OCI-LY7 (cell line): ENCODE measurements around the gene PALLD.

ENCODE experiments used
- CTCF ChIP-seq: fragments of 200-600 bp; sonication (generic); conservative IDR thresholded peaks from 2 replicates; pipeline ENCODE4 v1.5.1; 2014; ENCODE audit warnings: mild to moderate bottlenecking, antibody characterized with exemption, low read length, moderate library complexity, mixed read lengths
- EZH2phosphoT487 ChIP-seq: fragments of 200-600 bp; sonication (generic); IDR thresholded peaks from 2 replicates; pipeline ENCODE4 v1.6.1; 2018; ENCODE audit warnings: low read depth, borderline replicate concordance, mild to moderate bottlenecking, mixed run types, antibody characterized with exemption, low read length, moderate library complexity, mixed read lengths

DNA sequence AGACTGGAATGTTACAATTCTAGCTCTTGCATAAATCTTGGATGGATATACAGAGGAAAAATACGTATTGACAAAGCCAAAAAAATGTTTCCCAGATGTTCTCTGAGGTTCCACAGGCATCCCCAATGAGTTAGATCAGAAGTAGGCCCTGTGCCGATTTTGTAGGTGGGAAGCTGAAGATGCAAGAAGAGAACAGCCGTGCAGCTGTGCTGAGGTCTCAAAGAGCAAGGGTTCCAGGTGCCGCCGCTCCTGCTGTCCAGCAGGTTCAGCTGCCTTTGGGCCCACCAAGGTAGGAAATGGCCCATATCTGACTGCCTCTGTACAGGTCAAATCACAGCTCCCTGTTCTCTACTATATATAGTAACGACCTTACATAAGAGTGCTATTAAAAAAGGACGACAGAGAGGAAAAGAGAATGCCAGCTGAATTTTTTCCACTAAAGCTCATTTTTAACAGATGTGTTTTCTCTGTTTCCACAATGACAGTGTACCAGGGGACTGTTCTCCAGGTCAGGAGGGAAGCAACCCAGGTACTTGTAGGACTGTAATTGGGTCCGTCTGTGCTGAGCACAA is 357.6 kb downstream of the PALLD start:
- TF ChIP-seq CTCF (no peak), EZH2phosphoT487 (no peak)
